Renal cortical epithelial cell (primary cell): ENCODE data around the gene SOX15. TPM values are rescaled to one million over a fixed set of nuclear protein-coding genes. Genes with fewer than 3 reads are reported as not detected.
"Not testable (repeated sequence)": the region's sequence is repeated elsewhere in the genome, so short reads cannot be mapped to it uniquely, and the experiment has no call there.

Experiments used
- DNase-seq: peaks from one replicate; pipeline ENCODE4 v3.0.0-alpha.2; 2011; ENCODE audit warnings: low read depth
- total RNA-seq: library from RNA; depleted of rRNA; stranded (reverse); fragments of >200 nt; gene quantifications from 2 replicates; pipeline ENCODE4 v1.2.3, GENCODE V29; 2014

SOX15 gene
- total RNA-seq: 0.60 and 2.4 TPM in 2 replicates

DNA sequence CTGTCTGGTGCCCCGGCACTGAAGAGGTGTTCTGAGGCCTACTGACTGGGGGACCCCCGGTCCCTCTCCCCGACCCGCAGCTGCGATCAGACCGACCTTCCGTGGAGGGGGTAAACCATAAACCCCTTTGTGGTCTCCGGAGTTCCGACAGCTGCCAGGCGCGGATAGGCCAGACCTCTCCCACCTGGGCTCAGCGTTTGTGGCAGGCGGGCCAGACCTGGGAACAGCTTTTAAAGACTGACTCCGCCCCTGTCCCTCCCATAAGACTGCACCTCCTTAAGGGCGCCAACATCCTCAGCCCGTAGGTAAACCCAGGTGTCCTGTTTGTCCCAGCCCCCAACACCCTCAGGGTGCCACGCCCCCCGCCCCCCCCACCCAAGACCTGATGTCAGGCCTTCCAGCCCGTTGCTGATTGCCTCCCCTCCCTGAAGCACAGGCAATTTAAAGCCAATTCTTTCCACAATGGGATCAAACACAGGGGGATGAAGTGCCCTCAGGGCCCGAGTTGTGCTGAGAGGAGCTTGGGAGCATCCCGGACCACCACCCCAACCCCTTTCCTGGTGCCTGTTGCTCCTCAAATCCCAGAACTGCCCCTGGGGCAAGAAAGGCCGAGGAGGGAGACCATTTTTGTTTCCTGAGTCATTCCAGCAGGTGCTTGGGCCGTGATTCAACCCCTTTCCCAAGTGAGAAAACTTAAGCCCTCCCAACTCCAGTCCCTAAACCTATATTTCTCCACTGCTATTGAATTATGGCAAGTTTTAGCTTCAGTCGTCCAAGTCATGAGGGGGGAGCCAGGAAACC lies at the start of gene SOX15:
Gene SOX15, minus strand, starts transcription at position 204 of the 801 bp plus-strand sequence. CDS start 418 bp downstream, outside the sequence.
- DNase-seq: peak; percentile 56

DNA sequence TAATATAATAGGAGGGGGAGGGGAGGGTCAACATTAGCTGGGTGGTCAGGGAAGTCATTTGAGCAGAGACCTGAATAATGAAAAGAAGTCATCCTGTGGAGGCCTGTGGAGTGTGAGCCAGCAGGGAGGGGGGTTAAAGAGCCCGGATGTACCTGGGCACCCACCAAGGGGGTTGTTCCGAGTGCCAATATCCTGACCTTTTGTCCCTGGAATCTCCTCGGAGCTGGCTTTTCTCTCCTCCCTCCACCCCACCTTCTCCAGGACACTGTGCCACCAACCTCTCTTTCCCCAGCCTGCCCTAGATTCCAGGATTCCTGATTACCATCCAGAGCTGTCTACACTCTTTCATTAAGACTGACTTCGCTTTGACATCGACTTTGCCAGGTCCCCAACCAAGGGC lies 46.3 kb upstream of the SOX15 start:
- no peak for DNase-seq

DNA sequence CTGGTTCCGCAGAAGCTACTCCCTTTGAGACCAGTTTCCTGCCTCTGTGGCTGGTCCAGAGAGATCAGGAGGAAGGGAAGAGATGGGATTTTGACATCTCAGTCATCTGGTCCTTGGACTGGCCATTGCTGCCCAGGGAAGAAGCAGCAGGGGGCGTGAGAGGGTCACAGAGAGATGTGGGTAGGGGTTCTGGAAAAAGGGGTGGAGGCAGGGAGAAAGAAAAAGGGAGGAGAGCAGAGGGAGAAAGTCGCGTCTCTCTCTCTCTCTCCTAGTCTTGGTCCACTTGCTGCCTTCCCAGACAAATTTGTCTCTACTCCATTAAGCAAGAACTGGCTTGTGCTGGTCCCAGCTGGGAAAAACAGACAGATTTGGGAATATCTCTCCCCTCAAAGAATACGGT lies 44.5 kb upstream of the SOX15 start:
- peak; percentile 26 for DNase-seq

DNA sequence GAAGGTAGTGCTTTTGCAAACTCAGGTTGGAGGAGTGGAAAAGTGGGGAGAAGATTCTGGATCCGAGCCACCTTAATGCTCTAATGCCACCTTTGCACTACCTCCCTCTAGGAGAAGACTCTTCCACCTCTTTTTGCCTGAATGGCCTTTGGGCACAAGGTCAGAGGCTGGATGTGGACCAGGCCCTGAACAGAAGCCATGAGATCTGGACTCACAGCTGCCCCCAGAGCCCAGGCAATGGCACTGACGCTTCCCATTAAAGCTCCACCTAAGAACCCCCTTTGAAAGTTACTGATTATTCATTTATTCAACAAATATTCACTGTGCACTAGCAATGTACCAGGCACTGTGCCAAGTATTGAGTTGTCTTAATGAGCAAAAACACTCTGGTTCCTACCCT lies 43.2 kb upstream of the SOX15 start:
- DNase-seq: no peak

DNA sequence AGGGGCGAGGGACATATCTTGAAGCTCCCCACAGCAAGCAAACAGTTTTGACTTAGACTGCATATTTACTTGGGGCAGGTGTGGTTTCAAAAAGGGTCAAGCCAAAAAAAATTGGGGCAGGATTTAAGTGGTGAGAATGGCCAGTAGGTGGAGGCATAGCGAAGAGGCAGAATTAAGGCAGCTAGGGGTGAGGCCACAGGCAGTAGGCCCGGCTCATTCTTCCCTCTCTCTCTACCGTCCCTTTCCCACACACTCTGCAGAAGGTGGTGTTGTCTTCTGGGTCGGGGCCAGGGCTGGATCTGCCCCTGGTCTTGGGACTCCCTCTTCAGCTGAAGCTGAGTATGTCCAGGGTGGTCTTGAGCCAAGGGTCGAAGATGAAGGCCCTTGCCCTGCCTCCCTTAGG lies 42.6 kb upstream of the SOX15 start:
- peak; percentile 47 for DNase-seq

DNA sequence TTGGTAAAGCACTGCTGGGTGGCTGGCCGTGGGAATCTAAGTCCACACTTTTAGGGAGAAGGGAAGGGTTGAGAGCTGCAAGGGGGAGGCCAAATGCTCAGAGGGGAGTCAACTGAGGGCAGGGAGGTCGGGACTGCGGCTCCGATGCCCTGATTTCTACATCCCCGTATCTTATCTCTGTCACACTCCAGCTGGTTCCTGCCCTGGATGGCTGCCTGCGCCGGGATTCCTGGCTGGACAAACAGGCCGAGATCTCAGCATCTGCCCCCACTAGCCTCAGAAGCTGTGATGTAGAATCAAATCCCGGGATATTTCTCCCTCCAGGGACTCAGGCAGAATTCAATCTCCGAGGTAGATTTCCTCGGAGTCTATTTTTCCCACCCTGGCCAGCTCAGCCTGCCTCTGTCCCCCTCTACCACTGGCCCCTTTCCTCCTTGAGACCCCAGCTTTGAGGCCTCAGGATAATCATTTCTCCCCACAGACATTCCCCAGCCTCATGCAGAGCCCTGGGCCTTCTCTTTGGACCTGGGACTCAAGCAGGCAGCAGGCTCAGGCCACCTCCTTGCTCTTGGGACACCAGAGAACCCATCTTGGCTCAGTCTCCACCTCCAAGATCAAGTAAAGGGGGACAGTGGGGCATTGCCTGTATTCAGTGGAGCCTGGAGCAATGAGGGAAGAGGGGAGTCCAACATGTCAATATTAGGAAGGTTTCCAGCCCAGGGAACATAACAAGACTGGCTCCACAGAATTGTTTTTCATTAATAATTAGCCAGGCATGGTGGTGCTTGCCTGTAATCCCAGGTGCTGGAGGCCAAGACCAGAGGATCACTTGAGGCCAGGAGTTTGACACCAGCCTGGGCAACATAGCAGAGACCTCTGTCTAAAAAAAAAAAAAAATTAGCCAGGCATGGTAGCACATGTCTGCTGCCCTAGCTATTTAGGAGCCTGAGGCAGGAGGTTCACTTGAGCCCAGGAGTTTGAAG lies 41.8 kb upstream of the SOX15 start:
- no peak for DNase-seq

DNA sequence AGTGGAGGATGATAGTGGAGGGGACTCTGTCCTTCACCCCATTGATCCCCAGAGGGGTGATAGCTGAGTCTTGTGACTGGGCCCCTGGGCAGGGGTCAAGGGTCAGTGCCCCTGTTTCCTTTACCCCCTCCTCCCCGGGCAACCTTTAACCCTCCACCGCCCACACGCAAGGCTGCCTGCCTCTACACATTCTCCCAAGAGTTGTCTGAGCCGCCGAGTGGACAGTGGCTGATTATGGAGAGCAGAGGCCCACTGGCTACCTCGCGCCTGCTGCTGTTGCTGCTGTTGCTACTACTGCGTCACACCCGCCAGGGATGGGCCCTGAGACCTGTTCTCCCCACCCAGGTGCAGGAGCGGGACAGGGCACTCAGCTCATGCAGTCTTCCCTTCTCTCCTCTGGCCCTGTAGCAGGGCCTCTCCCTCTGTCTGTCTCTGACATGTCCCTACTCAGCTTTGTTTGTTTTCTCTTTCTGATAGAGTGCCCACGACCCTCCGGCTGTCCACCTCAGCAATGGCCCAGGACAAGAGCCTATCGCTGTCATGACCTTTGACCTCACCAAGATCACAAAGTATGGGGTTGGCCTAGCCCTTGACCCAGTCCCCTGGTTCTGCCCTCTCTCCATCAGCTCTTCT lies 40.2 kb upstream of the SOX15 start, which contains the start of gene SHBG:
Gene SHBG, plus strand, starts transcription at position 197 of the 633 bp plus-strand sequence. Its CDS starts 38 bp downstream, at position 235.
- no peak for DNase-seq

DNA sequence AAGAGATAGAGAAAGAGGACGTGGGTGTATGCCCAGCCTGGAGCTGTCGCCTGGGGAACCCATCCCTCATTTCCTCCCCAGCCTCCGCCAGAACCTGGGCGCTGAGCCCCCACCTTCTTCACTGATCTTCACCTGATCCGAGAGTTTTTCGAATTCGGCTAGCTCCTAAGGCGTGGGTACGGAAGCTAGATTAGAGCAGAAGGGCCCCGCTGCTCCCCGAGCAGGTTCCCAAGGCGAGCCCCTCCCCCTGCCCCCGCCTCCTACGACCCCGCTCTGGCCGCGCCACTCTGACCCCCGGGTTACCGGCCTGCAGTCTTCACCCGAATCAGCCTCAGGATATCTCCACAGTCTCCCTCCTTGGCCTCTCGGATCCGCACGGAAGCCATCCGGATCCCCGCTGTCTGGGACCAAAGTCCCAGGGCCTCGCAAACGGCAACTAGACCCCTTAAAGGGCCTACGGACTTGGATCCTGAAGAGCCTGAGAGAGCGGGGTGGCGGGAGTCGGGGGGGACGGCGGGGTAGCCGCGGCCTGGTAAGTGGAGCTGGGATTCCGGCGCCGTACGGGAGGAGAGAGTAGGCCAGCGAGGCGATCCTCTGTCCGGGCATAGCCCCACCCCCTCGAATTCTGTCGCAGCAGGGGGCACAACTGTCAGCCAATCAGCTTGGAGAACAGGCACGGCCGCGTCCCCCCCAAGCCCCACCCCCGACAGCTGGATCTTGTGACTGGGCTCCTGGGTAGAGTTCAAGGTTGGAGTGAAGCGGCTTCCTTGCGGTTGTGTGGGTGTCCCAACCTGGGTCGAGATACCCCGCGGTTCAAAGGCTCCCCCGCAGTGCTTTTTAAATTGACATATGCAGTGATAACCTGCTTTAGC lies 37.6 kb upstream of the SOX15 start, which contains the start of gene SAT2:
Gene SAT2, minus strand, starts transcription at position 572 of the 872 bp plus-strand sequence. Its CDS starts 186 bp downstream, at position 386.
- DNase-seq: peak; percentile 85

DNA sequence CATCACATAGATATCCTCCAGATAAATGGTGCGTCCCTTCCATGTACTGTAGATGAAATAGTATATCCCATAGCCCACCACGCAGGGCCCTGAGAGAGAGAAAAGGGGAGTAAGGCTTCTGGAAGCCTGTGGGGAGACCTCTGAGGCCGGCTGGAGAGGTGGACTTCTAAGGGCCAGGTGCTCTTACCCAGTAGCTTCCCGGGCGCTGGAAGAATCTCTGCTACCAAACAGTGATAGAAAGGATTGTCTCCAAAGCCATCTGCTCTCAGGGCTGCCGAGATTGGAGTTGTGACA lies 37.0 kb upstream of the SOX15 start:
- no peak for DNase-seq

DNA sequence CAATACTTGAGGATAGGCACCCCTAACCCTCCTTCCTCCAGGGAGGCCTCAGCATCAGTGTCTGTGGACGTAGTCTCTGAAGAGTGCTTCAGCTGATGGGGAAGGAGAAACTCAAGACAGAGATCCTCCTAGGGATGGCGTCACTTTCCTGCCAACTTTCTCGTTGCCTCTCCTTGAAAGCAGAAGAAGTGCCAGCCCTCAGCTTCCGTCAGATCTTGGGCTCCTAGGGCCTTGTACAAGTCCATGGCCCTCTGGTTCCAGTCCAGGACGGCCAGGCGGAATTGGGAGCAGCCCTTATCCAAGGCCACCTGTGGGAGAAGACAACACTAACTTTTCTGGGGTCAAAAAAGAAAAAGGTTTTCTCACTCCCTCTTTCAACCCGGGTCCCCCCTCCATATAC lies 36.4 kb upstream of the SOX15 start:
- no peak for DNase-seq

DNA sequence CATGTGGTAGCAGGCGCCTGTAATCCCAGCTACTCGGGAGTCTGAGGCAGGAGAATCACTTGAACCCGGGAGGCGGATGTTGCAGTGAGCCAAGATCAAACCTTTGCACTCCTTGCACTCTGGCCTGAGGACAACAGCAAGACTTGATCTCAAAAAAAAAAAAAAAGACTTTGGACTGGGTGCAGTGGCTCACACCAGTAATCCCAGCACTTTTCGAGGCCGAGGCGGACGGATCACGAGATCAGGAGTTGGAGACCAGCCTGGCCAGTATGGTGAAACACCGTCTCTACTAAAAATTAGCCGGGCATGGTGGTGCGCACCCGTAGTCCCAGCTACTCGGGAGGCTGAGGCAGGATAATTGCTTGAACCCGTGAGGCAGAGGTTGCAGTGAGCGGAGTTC lies 35.9 kb upstream of the SOX15 start:
- not testable (repeated sequence) for DNase-seq

DNA sequence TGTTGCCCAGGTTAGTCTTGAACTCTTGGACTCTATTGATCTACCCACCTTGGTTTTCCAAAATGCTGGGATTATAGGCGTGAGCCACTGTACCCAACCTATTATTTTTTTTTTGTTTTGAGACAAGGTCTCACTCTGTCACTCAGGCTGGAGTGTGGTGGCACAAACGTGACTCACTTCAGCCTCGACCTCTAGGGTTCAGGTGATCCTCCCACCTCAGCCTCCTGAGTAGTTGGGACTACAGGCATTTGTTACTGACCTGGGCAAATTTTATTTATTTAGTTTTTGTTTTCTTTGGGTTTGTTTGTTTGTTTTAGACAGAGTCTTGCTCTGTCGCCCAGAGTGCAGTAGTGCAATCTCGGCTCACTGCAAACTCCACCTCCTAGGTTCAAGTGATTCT lies 33.8 kb upstream of the SOX15 start:
- DNase-seq: no peak

DNA sequence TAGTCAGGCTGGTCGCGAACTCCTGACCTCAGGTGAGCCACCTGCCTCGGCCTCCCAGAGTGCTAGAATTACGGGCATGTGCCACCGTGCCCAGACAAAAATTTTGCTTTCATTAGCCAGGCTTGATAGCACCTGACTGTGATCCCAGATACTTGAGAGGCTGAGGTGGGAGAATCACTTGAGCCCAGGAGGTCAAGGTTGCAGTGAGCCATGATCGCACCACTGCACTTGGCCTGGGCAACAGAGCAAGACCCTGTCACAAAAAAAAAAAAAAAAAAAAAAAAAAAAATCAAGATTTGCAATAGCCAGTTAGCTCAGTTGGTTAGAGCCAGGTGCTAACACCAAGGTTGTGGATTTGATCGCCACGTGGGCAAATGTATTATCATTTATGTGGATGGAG lies 30.9 kb upstream of the SOX15 start:
- DNase-seq: no peak

DNA sequence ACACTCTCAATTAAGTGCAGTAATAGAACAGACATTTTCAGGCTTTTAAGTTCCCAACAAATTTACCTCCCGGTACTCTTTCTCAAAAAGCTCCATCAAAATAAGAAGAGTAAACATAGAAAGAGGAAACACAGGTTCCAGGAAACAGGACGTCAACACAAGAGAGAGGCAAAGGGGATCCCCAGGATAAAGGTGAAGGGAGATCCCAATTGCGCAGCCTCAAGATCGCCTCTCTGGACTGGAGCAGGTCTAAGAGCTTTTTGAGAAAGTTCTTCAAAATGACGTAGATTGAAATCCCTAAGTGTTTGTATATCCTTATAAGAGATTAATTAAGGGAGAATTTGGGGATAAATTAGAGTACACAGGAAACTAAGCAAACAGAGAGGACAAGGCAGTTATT lies 28.7 kb upstream of the SOX15 start:
- no peak for DNase-seq

DNA sequence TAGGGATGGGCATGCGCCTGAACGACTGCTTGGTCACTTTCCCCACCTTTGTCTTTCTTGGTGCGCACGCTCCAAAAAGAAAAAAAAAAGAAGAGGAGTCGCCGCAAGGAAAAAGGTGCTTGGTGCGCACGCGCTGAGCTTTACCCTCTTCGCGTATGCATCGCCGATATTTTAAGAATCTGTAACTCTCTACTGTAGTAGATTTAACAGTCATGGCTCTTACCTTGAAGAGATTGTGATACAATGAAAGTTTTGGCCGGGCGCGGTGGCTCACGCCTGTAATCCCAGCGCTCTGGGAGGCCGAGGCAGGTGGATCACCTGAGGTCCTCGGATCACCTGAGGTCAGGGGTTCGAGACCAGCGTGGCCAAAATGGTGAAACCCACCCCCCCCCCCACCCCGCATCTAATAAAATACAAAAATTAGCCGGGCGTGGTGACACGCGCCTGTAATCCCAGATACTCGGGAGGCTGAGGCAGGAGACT lies 25.4 kb upstream of the SOX15 start:
- no peak for DNase-seq

DNA sequence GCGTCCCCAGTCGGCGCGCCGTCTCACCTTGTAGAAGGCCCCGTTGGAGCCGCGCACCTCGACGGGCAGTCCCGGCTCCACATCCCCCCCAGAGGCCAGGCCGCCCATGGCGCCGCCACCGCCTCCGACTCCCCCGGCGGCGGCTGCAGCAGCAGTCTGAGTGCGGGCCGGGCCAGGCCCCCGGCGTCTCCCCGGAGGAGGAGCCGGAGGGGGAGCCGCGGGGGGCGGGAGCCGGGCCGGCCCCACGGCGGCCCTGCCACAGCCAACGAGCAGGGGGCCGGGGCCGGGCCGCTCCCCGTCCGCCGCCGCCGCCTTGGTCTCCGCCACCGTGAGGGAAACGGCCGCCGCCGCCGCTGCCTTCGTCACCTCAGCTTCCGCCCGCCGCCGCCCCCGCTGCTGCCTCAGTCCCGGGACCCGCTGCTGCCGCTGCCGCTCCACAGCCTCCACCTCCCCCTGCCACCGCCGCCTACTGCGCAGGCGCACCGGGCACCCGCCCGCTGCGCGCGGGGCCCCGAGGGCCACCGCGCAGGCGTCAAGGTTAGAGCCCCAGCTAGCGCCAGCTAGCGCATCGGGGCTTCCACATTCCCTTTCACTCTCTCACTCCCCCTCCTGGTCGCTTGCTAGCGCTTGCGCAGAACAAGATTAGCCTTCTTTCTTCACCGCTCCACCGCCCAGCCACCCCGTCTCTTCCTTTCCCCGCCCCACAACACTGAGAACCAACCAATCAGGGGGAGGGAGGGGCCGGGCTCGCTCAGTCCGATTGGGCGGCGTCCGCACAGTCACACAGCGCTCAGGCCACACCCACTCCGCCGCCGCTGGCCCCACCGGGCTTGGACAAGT lies 24.8 kb upstream of the SOX15 start, which contains the start of gene FXR2:
Gene FXR2, minus strand, starts transcription at position 473 of the 840 bp plus-strand sequence. Its CDS starts 365 bp downstream, at position 108.
- DNase-seq: peak; percentile 98

DNA sequence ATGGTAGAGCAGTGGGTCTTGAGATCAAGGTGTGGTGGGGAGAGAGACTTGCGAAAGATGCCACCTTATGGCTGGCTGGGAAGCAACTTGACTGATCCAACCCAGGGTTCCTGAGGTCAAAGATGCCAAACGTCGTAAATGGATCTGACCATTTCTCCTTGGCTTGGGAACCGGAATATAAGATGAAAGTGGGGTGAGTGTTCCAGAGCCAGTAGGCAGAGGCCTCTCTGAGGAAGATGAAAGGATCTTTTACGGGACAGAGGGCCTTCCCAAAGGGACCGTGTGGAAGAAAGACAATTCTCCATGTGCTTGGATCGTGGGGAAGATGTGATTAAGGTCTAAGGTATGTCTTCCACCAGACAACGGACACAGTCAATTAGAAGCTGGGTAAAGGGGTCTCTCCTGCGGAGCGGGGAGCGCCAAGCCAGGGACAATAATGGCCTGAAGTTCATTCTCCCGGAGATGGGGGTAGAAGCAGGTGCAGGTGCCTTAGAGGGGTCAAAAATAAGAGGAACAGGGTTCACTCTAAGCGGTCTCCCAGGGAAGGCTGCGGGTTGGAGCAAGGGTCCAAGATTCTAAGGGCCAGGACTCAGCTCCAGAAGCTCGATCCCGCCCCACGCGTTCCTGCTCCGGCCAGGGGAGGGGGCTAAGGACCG lies 24.0 kb upstream of the SOX15 start:
- DNase-seq: peak; percentile 34

DNA sequence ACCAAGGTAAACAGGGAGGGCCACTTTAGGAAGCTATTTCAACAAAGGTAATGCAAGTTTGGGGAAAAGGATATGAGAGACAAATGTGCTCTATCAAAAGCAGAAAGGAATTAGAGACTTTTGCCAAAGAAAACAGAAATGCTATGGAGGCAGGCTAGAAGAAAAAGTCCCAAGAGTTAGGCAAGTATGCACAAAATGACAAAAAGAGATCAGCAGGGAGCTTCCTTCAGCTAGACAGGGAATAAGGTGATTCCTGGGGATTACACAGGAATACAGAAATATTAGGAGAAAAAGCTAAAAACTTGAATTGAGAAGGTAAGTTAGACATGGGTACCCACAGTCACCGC lies 22.4 kb upstream of the SOX15 start:
- DNase-seq: no peak

DNA sequence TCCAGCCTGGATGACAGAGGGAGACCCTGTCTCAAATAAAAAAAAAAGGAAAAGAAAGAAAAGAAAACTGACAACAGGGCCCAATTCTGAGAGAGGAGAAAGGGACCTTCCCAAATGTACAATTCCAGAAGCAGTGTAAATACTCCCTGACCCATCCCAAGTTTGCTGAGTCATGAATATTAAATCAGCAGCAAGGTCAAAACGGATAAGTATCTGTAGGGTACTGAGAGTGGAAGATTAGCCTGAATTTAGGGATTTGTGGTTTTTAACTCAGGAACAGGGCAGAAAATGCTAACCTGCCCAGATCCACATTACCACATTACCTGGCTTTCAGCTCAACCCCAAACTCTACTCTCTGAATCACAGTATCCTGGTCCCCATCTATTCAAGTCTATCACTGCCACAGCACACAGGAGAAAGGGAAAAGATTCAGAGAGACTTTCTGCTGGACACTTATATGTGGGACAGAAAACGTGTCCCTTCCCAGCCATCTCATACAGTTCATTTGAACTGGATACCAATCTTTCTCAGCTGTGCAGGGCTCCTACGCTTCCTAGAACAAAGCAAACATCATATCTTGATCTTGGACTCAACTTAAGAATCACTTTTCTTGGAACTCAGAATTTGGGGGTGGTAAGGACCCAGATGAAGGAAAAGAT lies 21.9 kb upstream of the SOX15 start:
- DNase-seq: no peak
